Esophagus mucosa (tissue), 1 donor: ENCODE results near the gene FGF22. TPM values are rescaled to one million over a fixed set of nuclear protein-coding genes. Genes with fewer than 3 reads are reported as not detected.
"Not testable (repeated sequence)": the region's sequence is repeated elsewhere in the genome, so short reads cannot be mapped to it uniquely, and the experiment has no call there.

Experiments used
- ATAC-seq: fragments of 200-7000 bp; cut with Tn5 transposase; one replicate; pipeline ENCODE4 v1.9.1; 2020
- total RNA-seq: library from RNA; stranded (reverse); gene quantifications from one replicate; pipeline ENCODE4 v1.2.4, GENCODE V29; 2023
- donor health status: DM: yes; HTN: yes; CAD: no.

The FGF22 gene
- total RNA-seq, 1 donor from 2014 or later, result 0.12 TPM

DNA sequence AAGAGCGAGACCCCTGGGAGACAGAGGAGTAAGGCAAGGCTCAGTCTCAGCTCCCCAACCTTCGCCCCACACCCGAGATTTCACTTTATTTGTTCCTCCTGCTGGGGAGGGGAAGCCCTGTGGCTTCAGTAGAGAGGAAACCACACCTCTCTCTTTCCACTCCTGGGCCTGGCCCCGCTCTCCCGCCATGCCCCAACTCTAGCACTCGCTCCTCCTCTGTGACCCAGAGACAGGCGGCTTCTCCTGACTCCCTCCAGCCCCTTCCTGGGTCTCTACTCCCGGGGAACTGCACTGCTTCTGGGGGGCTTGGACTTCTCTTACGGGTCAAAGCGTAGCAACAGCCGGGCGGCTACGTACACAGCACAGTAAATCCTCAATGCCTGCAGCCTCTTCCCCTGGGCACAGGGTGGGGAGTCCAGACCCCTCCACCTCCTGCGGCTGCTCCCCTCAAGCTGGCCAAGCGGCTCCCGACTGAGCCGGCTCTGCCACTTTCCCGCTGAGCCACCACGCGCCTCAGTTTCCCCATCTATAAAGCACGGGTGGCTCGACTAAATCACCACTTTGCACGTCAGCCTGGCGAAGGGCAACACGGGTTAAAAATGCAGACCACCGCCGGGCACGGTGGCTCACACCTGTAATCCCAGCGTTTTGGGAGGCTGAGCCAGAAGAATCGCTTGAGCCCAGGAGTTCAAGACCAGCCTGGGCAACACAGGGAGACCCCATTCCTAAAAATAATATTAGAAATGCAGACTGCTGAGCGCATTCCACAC, 21.9 kb downstream of the FGF22 start:
- peak; percentile 9 for ATAC-seq

DNA sequence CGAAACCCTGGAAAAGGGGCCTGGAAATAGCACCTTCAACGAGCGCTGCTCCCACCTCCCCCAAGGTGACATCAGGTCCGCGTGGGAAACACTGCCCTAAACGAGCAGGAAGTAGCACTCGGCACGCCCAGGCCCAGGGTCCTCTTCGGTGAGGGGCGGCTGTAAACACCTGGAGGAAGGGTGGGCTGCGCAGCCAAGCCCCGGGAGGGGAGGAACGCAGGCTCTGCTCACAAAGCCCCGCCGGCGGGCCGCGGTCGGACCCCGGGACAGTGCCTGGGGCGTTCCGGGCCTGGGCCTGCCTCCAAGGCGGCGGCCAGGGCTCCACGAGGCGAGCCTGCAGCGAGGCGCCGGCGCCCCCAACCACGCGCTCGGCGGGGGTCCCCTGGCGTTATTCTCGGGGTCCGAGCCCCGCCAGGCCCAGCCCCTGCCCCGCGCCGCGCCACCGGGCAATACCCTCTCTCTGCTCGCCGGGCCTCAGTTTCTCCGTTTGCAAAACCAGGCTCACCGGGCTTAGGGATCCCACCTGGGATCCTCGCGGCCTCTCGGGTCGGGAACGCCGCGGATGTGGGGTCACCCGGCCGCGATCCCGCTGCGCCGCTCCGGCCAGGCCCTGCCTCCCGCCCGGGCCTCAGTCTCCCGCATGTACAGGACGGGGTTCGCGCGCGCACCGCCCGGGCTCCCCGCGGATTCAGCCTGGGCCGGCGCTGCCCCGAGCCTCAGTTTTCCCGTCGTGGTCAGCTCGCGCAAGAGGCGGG, 22.7 kb downstream of the FGF22 start:
- ATAC-seq, result peak; percentile 17

GRCh38 chr19:662962-663681, 23.4 kb downstream of the FGF22 start, which contains the start of gene RNF126:
TSS of gene RNF126 (minus strand) at chr19:663214. CDS start at chr19:663121, 93 bp downstream.
- ATAC-seq, result peak; percentile 59

DNA sequence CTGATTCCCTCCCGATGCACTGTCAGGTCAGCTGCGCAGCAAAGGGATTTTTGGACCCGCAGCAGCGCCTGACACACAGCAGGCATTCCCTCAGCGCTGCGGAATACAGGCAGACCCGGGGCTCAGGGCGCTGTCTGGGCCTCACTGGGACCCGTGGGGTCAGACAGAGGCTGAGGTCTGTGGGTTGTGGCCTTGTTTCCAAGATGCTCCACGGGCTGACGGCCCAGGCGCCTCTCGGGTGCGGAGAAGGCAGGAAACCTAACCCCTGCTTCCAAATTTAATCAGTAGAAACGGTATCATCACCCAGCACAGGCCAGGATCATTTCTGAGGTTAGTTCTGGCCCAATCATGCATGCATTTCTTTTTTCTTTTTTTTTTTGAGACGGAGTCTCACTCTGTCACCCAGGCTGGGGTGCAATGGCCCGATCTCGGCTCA, 24.0 kb downstream of the FGF22 start:
- no peak for ATAC-seq

- no peak for ATAC-seq
Observed at GRCh38 chr19:664913-665443, 25.3 kb downstream of the FGF22 start.

GRCh38 chr19:666985-667573, 27.4 kb downstream of the FGF22 start:
- ATAC-seq, result not testable (repeated sequence)

GRCh38 chr19:668675-669434, 29.2 kb downstream of the FGF22 start:
- not testable (repeated sequence) for ATAC-seq

DNA sequence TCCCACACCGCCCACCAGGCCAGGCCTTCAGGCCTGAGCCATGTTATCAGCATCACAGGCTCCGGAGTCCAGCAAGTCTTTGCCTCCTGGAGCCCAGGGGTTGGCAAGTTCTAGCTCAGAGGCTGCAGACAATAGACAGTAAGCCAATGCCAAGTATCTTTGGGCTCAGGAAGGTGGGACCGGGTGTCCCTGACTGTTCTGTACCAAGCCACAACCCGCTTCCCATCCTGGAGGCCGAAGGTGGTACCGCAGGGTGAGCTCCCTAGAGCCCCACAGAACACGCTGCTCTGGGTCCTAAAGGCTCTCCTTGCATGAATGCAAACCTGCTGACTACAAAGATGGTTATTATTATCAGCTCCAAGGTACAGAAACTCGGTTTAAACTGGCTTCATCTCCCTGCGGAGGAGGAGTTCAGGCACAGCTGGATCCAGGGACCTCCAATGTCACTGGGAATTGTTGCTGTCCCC, 31.0 kb downstream of the FGF22 start:
- ATAC-seq, result no peak

DNA sequence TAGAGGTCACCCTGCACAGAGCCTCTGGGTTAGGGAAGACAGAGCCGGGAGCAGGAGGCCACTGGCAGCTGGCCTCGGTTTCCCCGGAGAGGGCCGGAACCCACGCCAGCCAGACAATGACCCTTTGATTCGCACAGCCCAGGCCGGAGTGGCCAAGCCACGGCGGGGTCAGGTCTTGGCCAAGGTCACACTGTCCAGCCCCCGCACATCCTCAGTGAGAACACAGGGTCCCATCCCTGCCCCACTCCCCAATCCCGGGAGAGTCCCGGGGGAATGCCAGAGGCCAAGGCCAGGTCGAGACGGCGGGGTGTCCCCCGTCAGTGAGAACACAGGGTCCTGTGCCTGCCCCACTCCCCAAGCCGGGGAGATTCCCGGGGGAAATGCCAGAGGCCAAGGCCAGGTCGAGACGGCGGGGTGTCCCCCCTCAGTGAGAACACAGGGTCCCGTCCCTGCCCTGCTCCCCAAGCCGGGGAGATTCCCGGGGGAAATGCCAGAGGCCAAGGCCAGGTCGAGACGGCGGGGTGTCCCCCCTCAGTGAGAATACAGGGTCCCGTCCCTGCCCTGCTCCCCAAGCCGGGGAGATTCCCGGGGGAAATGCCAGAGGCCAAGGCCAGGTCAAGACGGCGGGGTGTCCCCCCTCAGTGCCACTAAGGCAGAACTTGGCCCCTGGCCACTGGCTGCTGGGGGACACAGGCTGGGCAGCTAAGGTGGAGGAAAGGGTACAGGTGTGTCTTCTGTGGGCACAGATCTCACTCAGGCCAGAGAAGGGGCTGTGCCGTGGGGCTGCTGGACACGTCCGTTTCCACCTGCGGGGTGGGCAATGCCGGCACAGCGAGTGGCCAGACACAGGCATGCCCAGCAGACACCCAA, 34.8 kb downstream of the FGF22 start:
- no peak for ATAC-seq

GRCh38 chr19:676007-676338, 36.3 kb downstream of the FGF22 start:
- ATAC-seq, result no peak

- no peak for ATAC-seq
Observed at GRCh38 chr19:676339-677105, 36.8 kb downstream of the FGF22 start, which contains the start of gene FSTL3. TSS of gene FSTL3 (plus strand) at chr19:676392. CDS start at chr19:676424, 32 bp downstream.

DNA sequence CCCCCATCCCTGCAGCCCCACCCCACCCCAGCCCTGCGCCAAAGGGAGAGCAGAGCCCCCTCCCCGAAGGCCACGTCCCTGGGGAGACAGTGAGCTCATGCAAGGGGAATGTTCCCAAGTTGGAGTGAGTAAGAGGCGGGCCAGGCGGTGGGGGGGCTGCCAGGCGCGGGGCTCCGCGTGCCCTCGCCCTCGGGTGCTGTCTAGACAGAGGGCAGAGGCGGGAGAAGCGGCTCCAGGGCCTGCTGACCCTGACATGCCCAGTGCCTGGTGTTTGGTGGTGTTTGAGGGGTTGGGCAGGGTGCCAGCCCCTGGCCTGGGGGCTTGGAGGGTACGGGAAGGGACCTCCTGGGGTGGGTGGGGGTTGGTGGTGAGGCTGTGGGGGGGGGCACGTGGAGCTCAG, 37.5 kb downstream of the FGF22 start:
- ATAC-seq, result no peak

DNA sequence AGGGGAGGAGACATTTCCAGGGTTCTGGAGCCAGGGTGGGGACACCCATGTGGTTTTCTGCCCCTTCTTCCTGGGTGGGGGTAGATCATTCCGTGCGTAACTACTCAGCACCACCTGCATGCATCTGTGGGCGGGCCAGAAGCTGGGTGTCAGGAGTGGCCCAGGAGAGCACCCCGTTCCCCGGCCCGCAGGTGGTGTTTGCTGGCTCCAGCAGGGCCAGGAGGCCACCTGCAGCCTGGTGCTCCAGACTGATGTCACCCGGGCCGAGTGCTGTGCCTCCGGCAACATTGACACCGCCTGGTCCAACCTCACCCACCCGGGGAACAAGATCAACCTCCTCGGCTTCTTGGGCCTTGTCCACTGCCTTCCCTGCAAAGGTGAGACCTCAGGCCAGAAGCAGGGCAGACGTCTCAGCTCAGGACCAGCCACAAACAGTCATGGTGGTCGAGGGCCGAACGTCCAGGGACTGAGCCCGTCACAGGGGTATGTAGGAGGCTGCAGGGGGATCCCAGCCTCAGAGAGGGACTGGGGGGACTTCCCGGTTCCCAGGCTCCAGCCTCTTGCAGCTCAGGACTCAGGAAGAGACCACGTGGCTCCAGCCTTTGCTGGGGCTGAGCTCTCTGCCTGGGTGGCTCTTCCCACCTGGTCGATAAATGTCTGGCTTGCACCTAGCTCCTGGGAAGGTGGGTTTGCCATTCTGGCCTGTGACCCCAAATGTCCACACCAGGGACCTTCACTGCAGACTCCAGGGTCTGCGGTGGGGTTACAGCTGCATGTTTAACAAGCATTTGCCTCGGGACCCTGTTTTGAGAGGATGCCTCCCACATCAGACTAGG, 38.1 kb downstream of the FGF22 start:
- ATAC-seq, result no peak

DNA sequence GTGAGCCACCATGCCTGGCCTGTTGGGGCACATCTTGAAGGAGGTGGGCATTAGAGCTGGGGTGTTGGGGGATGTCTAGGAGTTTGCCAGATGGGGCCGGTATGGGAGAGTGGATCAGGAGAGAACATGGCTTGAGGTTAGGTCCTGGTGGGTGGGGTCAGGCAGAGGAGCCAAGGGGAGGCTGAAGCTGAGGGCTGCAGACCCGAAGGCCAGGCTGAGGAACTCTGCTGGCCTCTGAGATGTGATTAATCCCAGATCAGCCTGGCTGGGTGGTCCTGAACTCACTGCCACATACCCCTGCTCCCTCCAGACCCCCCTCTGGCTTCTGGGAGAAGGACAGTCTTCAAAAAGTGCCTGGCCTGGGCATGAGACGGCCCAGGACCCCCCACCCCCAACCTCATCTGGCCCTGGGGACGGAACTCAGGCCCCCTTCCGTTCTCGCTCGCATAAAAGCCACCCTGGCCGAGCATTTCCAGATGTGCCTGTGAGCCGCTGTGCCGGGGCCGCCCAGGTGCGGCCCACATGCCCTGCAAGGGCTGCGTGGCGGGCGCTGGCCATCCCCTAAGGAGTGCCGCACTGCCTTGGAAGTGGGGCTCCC, 39.2 kb downstream of the FGF22 start:
- no peak for ATAC-seq

GRCh38 chr19:679418-680286, 40.0 kb downstream of the FGF22 start:
- ATAC-seq, result peak; percentile 1

DNA sequence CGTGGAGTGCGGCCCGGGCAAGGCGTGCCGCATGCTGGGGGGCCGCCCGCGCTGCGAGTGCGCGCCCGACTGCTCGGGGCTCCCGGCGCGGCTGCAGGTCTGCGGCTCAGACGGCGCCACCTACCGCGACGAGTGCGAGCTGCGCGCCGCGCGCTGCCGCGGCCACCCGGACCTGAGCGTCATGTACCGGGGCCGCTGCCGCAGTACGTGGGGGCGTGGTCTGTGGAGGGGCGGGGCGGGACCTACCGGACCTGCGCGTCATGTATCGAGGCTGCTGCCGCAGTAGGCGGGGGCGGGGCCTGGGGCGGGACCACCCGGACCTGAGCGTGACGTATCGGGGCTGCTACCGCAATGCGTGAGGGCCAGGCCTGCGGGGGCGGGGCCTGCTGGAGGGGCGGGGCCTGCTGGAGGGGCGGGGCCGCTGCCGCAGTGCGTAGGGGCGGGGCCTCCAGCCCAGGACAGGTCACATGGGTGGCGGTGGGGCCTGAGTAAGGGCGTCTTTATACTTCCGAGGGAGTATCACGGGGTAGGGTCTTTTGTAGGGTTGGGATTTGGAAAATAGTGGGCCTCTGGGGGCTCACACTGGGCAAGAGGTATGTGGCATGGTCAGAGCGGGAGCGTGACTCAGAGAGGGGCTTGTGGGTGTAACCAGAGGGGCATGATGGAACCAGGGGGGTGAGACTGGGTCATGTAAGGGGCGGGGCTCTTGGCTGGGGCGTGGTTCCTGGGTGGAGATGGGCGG, 40.8 kb downstream of the FGF22 start:
- peak; percentile 93 for ATAC-seq
